ENCODE data around the gene HOXC4.

The HOXC4 gene

GRCh38 chr12:54032086-54032619 lies 21.5 kb upstream of the HOXC4 start:
- Histone ChIP-seq H2AFZ (ENCODE audit: insufficient read depth, low read length, poor library complexity) (no peak overlapping the region), H3K36me3 (ENCODE audit: control insufficient read depth in 1 of 2, insufficient read depth in 2 of 2, low read length in 2 of 2) (no peaks in the 10 kb centered on the region), H3K9ac (ENCODE audit: low read length) (no peak overlapping the region), H3K4me1 (ENCODE audit: control insufficient read depth in 1 of 2, insufficient read depth in 2 of 2, low read length in 2 of 2) (peaks cover 5 to 9% of the 10 kb centered on the region in 2 experiments), H2BK120ac (ENCODE audit: insufficient read depth, low read length, poor library complexity) (no peak overlapping the region), H2AK5ac (ENCODE audit: low read length) (no peak overlapping the region), H4K91ac (ENCODE audit: low read depth, low read length) (no peak overlapping the region), H2BK5ac (ENCODE audit: low read depth, low read length, poor library complexity) (no peak overlapping the region), H3K18ac (ENCODE audit: low read length) (no peak overlapping the region), H3K4me3 (ENCODE audit: low read depth, low read length) (no peak overlapping the region), H3K4me2 (ENCODE audit: low read length) (no peak overlapping the region), H3K79me2 (ENCODE audit: control insufficient read depth, insufficient read depth, low read length, poor library complexity) (no peaks in the 10 kb centered on the region), H3K14ac (ENCODE audit: low read length) (no peak overlapping the region), H2BK12ac (ENCODE audit: low read length) (no peak overlapping the region), H3K23ac (ENCODE audit: low read length) (no peak overlapping the region), H3K9me3 (ENCODE audit: insufficient read depth, low read depth, low read length) (peaks cover 6% of the 10 kb centered on the region), H3K4ac (ENCODE audit: low read depth, low read length) (no peak overlapping the region), H4K12ac (ENCODE audit: low read depth, low read length) (no peak overlapping the region), H3K27ac (ENCODE audit: low read depth, low read length) (no peak overlapping the region), H3K27me3 (ENCODE audit: insufficient read depth, low read length) (peaks cover 91% of the 10 kb centered on the region), H3K79me1 (ENCODE audit: low read length) (no peaks in the 10 kb centered on the region), H4K8ac (ENCODE audit: low read depth, low read length) (no peak overlapping the region)
- no CpG with 5 or more reads among the region's 6 CpGs for WGBS (ENCODE audit: extremely low coverage, insufficient coverage, insufficient read length)
- DNase-seq, result no peak

DNA sequence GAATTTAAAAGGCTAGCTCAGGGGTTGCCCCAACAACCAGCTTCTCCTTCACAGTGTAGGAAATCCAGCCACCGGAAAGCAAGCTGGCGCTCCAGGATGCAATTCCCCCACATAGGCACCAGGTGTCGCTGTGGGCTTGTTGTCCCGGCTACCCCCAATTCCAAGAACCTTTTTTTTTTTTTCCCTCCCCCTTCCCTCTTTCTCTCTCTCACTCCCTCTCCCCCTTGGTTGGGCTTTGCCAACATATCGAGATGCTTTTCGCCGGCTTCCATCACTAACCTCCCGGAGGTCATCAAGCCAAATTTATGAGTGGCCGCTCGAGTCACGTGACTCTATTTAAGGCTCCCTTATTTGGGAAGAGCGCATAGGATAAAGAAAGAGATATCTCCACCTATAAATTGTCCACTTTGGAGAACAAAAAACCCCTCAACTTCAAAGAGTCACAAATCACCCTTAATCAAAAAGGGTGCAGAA lies 21.0 kb upstream of the HOXC4 start, which contains the start of gene HOXC5:
TSS of gene HOXC5 (plus strand) at position 424 of the 474 bp plus-strand sequence. CDS start 73 bp downstream, outside the sequence.
- H2BK5ac ChIP-seq (ENCODE audit: low read depth, low read length, poor library complexity), result no peak within 1 kb of the TSS
- peaks cover 6% of the 10 kb centered on the region for H3K9me3 ChIP-seq (ENCODE audit: insufficient read depth, low read depth, low read length)
- H3K14ac ChIP-seq (ENCODE audit: low read length), result no peak within 1 kb of the TSS
- no peak within 1 kb of the TSS for H4K8ac ChIP-seq (ENCODE audit: low read depth, low read length)
- H3K27me3 ChIP-seq (ENCODE audit: insufficient read depth, low read length), result peaks cover 90% of the 10 kb centered on the region
- H3K36me3 ChIP-seq (ENCODE audit: control insufficient read depth in 1 of 2, insufficient read depth in 2 of 2, low read length in 2 of 2), result no peaks in the 10 kb centered on the region
- no peak within 1 kb of the TSS for H3K18ac ChIP-seq (ENCODE audit: low read length)
- H2BK12ac ChIP-seq (ENCODE audit: low read length), result no peak within 1 kb of the TSS
- no peak within 1 kb of the TSS for H2AK5ac ChIP-seq (ENCODE audit: low read length)
- H4K91ac ChIP-seq (ENCODE audit: low read depth, low read length), result no peak within 1 kb of the TSS
- no peak within 1 kb of the TSS for H4K12ac ChIP-seq (ENCODE audit: low read depth, low read length)
- no peak within 1 kb of the TSS for H2AFZ ChIP-seq (ENCODE audit: insufficient read depth, low read length, poor library complexity)
- H3K9ac ChIP-seq (ENCODE audit: low read length), result no peak within 1 kb of the TSS
- peak; percentile 60 to 80 for DNase-seq
- no peak within 1 kb of the TSS for H3K23ac ChIP-seq (ENCODE audit: low read length)
- H3K4me3 ChIP-seq (ENCODE audit: low read depth, low read length), result no peak within 1 kb of the TSS
- H3K79me1 ChIP-seq (ENCODE audit: low read length), result no peaks in the 10 kb centered on the region
- no peak within 1 kb of the TSS for H2BK120ac ChIP-seq (ENCODE audit: insufficient read depth, low read length, poor library complexity)
- no CpG with 5 or more reads among the region's 12 CpGs for WGBS (ENCODE audit: extremely low coverage, insufficient coverage, insufficient read length)
- H3K4me1 ChIP-seq (ENCODE audit: control insufficient read depth in 1 of 2, insufficient read depth in 2 of 2, low read length in 2 of 2), result peaks cover 5 to 9% of the 10 kb centered on the region in 2 experiments
- peak within 1 kb of the TSS; percentile 37 for H3K4me2 ChIP-seq (ENCODE audit: low read length)
- H3K4ac ChIP-seq (ENCODE audit: low read depth, low read length), result no peak within 1 kb of the TSS
- H3K27ac ChIP-seq (ENCODE audit: low read depth, low read length), result no peak within 1 kb of the TSS
- no peaks in the 10 kb centered on the region for H3K79me2 ChIP-seq (ENCODE audit: control insufficient read depth, insufficient read depth, low read length, poor library complexity)

GRCh38 chr12:54033106-54033979 lies 20.3 kb upstream of the HOXC4 start:
- Histone ChIP-seq H3K27ac (ENCODE audit: low read depth, low read length) (no peak overlapping the region), H2BK12ac (ENCODE audit: low read length) (no peak overlapping the region), H2BK5ac (ENCODE audit: low read depth, low read length, poor library complexity) (no peak overlapping the region), H3K36me3 (ENCODE audit: control insufficient read depth in 1 of 2, insufficient read depth in 2 of 2, low read length in 2 of 2) (no peaks in the 10 kb centered on the region), H3K4ac (ENCODE audit: low read depth, low read length) (no peak overlapping the region), H3K4me1 (ENCODE audit: control insufficient read depth in 1 of 2, insufficient read depth in 2 of 2, low read length in 2 of 2) (peaks cover 4 to 9% of the 10 kb centered on the region in 2 experiments), H3K18ac (ENCODE audit: low read length) (no peak overlapping the region), H3K27me3 (ENCODE audit: insufficient read depth, low read length) (peaks cover 92% of the 10 kb centered on the region), H4K8ac (ENCODE audit: low read depth, low read length) (no peak overlapping the region), H2BK120ac (ENCODE audit: insufficient read depth, low read length, poor library complexity) (no peak overlapping the region), H2AFZ (ENCODE audit: insufficient read depth, low read length, poor library complexity) (no peak overlapping the region), H3K4me3 (ENCODE audit: low read depth, low read length) (no peak overlapping the region), H3K79me1 (ENCODE audit: low read length) (no peaks in the 10 kb centered on the region), H4K91ac (ENCODE audit: low read depth, low read length) (no peak overlapping the region), H3K9ac (ENCODE audit: low read length) (no peak overlapping the region), H3K79me2 (ENCODE audit: control insufficient read depth, insufficient read depth, low read length, poor library complexity) (no peaks in the 10 kb centered on the region), H3K23ac (ENCODE audit: low read length) (no peak overlapping the region), H3K4me2 (ENCODE audit: low read length) (peak overlapping the region; percentile 37), H3K9me3 (ENCODE audit: insufficient read depth, low read depth, low read length) (peaks cover 6% of the 10 kb centered on the region), H4K12ac (ENCODE audit: low read depth, low read length) (no peak overlapping the region), H3K14ac (ENCODE audit: low read length) (no peak overlapping the region), H2AK5ac (ENCODE audit: low read length) (no peak overlapping the region)
- WGBS (ENCODE audit: extremely low coverage, insufficient coverage, insufficient read length), result no CpG with 5 or more reads among the region's 61 CpGs
- DNase-seq, result peak in 1 of 2 donors; percentile 28

DNA sequence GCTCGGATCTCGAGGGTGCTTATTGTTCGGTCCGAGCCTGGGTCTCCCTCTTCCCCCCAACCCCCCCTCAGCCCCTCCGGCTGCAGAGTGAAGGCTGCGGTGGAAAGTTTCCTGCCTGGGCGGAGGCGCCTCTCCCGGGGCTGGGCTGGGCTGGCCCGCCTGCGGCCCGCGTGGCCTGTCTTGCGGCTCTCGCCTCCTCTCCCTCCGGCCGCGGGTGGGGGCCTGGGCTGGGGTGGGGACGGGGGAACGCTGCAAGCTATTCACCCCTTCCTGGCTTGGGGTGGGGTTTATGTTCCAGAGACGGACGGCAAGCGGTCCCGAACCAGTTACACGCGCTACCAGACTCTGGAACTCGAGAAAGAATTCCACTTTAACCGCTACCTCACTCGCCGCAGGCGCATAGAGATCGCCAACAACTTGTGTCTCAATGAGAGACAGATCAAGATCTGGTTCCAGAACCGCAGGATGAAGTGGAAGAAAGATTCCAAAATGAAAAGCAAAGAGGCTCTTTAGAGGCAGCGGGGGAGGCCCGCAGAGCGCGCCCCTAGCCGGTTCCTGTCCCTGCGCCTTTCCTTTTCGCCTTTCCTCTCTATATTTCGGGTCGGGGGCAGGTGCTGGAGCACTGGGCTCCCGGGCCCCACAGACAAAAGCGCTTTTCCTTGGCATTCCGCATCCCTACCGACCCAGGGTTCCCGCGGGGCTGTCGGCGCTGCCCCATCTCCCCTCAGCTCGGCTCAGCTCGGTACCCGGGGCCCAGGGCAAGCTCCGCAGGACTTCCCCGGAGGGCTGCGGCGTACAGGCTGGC lies 19.5 kb upstream of the HOXC4 start:
- H2BK120ac ChIP-seq (ENCODE audit: insufficient read depth, low read length, poor library complexity), result no peak overlapping the region
- H2BK12ac ChIP-seq (ENCODE audit: low read length), result no peak overlapping the region
- no peak overlapping the region for H3K14ac ChIP-seq (ENCODE audit: low read length)
- peaks cover 92% of the 10 kb centered on the region for H3K27me3 ChIP-seq (ENCODE audit: insufficient read depth, low read length)
- no peaks in the 10 kb centered on the region for H3K36me3 ChIP-seq (ENCODE audit: control insufficient read depth in 1 of 2, insufficient read depth in 2 of 2, low read length in 2 of 2)
- no peak overlapping the region for H3K4me3 ChIP-seq (ENCODE audit: low read depth, low read length)
- peaks cover 6% of the 10 kb centered on the region for H3K9me3 ChIP-seq (ENCODE audit: insufficient read depth, low read depth, low read length)
- no peak overlapping the region for H3K23ac ChIP-seq (ENCODE audit: low read length)
- H2AFZ ChIP-seq (ENCODE audit: insufficient read depth, low read length, poor library complexity), result no peak overlapping the region
- H3K9ac ChIP-seq (ENCODE audit: low read length), result no peak overlapping the region
- H3K18ac ChIP-seq (ENCODE audit: low read length), result no peak overlapping the region
- no peaks in the 10 kb centered on the region for H3K79me1 ChIP-seq (ENCODE audit: low read length)
- DNase-seq, result peak in 1 of 2 donors; percentile 41
- no peak overlapping the region for H3K27ac ChIP-seq (ENCODE audit: low read depth, low read length)
- no peak overlapping the region for H2BK5ac ChIP-seq (ENCODE audit: low read depth, low read length, poor library complexity)
- H3K4me1 ChIP-seq (ENCODE audit: control insufficient read depth in 1 of 2, insufficient read depth in 2 of 2, low read length in 2 of 2), result peaks cover 3 to 9% of the 10 kb centered on the region in 2 experiments
- H3K4ac ChIP-seq (ENCODE audit: low read depth, low read length), result no peak overlapping the region
- no peak overlapping the region for H4K8ac ChIP-seq (ENCODE audit: low read depth, low read length)
- H4K91ac ChIP-seq (ENCODE audit: low read depth, low read length), result no peak overlapping the region
- H4K12ac ChIP-seq (ENCODE audit: low read depth, low read length), result no peak overlapping the region
- H3K79me2 ChIP-seq (ENCODE audit: control insufficient read depth, insufficient read depth, low read length, poor library complexity), result no peaks in the 10 kb centered on the region
- WGBS (ENCODE audit: extremely low coverage, insufficient coverage, insufficient read length), result no CpG with 5 or more reads among the region's 57 CpGs
- H2AK5ac ChIP-seq (ENCODE audit: low read length), result no peak overlapping the region
- no peak overlapping the region for H3K4me2 ChIP-seq (ENCODE audit: low read length)
